ENCODE measurements around the gene TBC1D16. TPM values are rescaled to one million over a fixed set of nuclear protein-coding genes. Genes with fewer than 3 reads are reported as not detected.
A peak's percentile ranks its signal among the peaks of the same experiment; 100 is the strongest.

TBC1D16 gene
- total RNA-seq, 1 experiment from 2014 or later: 85.8 TPM

DNA sequence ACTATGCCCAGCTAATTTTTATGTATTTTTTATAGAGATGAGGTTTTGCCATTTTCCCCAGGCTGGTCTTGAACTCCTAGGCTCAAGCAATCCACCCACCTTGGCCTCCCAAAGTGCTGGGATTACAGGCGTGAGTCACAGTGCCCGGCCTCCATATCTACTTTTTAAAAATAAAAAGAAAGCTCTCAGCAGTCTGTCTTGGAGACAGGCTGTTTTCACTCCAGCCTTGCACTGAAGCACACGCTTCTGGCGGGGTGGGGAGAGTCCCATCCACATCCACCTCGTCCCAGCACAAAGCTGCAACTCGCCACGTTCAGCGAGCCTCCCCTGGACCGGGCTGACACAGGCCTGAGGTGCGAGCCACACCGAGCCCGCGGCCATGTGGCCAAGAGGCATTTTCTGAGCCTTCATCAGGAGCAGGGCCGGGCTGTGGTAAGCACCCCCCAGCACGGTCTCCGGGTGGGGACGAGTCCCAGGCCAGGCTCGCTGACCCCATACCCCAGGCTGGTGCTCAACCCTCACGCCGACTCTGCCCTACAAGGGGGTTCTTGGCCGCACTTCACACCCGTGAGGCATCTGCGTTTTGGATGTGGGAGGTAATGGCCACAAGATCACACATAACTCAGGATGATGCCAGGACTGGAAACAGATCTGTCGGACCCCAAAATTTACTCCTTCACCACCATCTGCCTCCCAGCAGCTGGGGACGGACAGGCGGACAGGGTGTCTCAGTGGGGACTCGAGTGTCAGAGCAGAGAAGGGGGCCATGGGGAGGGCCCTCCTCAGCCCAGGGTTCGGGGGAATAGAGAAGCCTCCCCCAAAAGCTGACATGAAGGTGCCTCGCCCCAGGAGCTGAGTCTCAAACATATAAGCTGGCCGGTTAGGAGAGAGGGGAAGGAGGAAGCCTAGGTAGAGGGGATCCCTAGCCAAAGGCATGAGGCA lies 28.6 kb downstream of the TBC1D16 start:
- H2BK15ac ChIP-seq (ENCODE audit: low read depth, low read length): no peak overlapping the region
- WGBS (ENCODE audit: extremely low coverage, insufficient read length, low lambda C conversion rate): no CpG with 5 or more reads among the region's 30 CpGs
- no peak overlapping the region for H3K23ac ChIP-seq (ENCODE audit: insufficient read length, low read depth, low read length)
- H3K14ac ChIP-seq (ENCODE audit: insufficient read depth, low read length): peak overlapping the region; percentile 17; the same call in 1 of the 2 replicates
- H3K4me2 ChIP-seq (ENCODE audit: insufficient read depth, insufficient read length, low read length): no peak overlapping the region
- H2BK120ac ChIP-seq (ENCODE audit: low read depth, low read length, poor library complexity, severe bottlenecking): no peak overlapping the region
- H2AK5ac ChIP-seq (ENCODE audit: insufficient read length, low read length): no peak overlapping the region
- H3K9ac ChIP-seq (ENCODE audit: extremely low read depth, insufficient read length, low read length): no peak overlapping the region
- no peaks in the 10 kb centered on the region for H3K9me3 ChIP-seq (ENCODE audit: control insufficient read depth, low read depth, low read length)
- Mint-ChIP-seq H3K4me1 (peaks cover 13 to 21% of the 10 kb centered on the region in 2 experiments; a peak in 3 of 4 replicates), H3K36me3 (ENCODE audit: insufficient read depth in 1 of 3, low read depth in 3 of 3) (peaks cover 11 to 23% (median 17%) of the 10 kb centered on the region in 3 experiments; a peak in 6 of 7 replicates), H3K27ac (peak overlapping the region in 1 of 3 experiments; percentile 92; a peak in 2 of 7 replicates), H3K9me3 (no peaks in the 10 kb centered on the region), H3K4me3 (no peak overlapping the region; a peak in 1 of 5 replicates), H3K27me3 (ENCODE audit: low read depth) (no peaks in the 10 kb centered on the region)
- no peaks in the 10 kb centered on the region for H3K4me1 ChIP-seq (ENCODE audit: insufficient read depth, low read length)
- H3K23me2 ChIP-seq (ENCODE audit: insufficient read length, low read depth, low read length, poor library complexity, severe bottlenecking): peaks cover 5% of the 10 kb centered on the region
- H3K27ac ChIP-seq (ENCODE audit: insufficient read length, low read depth, low read length): no peak overlapping the region
- H3K4ac ChIP-seq (ENCODE audit: low read depth, low read length): no peak overlapping the region
- no peak overlapping the region for H2AFZ ChIP-seq (ENCODE audit: low read length)
- no peak overlapping the region for H2BK12ac ChIP-seq (ENCODE audit: insufficient read length, low read depth, low read length)
- no peaks in the 10 kb centered on the region for H3K79me1 ChIP-seq (ENCODE audit: insufficient read depth, low read depth, low read length, poor library complexity, severe bottlenecking)
- no peak for DNase-seq
- H2BK5ac ChIP-seq (ENCODE audit: insufficient read length, low read length): no peak overlapping the region
- no peaks in the 10 kb centered on the region for H3K27me3 ChIP-seq (ENCODE audit: insufficient read depth, low read length)
- H3K56ac ChIP-seq (ENCODE audit: insufficient read length, low read depth, low read length): no peak overlapping the region
- H4K20me1 ChIP-seq (ENCODE audit: control insufficient read depth, insufficient read depth, insufficient read length): no peaks in the 10 kb centered on the region
- H3K79me2 ChIP-seq (ENCODE audit: insufficient read depth, low read length): peaks cover 1% of the 10 kb centered on the region; the same call in 1 of the 2 replicates
- no peak overlapping the region for H3K18ac ChIP-seq (ENCODE audit: insufficient read length, low read depth, low read length)
- H4K91ac ChIP-seq (ENCODE audit: insufficient read length, low read depth, low read length): no peak overlapping the region
- H2BK20ac ChIP-seq (ENCODE audit: low read depth, low read length, poor library complexity, severe bottlenecking): no peak overlapping the region
- TF ChIP-seq, protein P1, sequence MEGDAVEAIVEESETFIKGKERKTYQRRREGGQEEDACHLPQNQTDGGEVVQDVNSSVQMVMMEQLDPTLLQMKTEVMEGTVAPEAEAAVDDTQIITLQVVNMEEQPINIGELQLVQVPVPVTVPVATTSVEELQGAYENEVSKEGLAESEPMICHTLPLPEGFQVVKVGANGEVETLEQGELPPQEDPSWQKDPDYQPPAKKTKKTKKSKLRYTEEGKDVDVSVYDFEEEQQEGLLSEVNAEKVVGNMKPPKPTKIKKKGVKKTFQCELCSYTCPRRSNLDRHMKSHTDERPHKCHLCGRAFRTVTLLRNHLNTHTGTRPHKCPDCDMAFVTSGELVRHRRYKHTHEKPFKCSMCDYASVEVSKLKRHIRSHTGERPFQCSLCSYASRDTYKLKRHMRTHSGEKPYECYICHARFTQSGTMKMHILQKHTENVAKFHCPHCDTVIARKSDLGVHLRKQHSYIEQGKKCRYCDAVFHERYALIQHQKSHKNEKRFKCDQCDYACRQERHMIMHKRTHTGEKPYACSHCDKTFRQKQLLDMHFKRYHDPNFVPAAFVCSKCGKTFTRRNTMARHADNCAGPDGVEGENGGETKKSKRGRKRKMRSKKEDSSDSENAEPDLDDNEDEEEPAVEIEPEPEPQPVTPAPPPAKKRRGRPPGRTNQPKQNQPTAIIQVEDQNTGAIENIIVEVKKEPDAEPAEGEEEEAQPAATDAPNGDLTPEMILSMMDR (conservative IDR thresholded peaks at IDR 0.05): no peak
- H4K5ac ChIP-seq (ENCODE audit: insufficient read length, low read depth, low read length): no peak overlapping the region
- no peak overlapping the region for H3T11ph ChIP-seq (ENCODE audit: low read length)
- no peak overlapping the region for H4K8ac ChIP-seq (replicated peaks; ENCODE audit: insufficient read length, low read depth, low read length)
